Mucosa of stomach (tissue), 1 donor: ENCODE data around the gene POU6F1.

Experiments used
- H3K27me3 ChIP-seq: one replicate; pipeline ENCODE4 v1.7.0; 2013; ENCODE audit warnings: mild to moderate bottlenecking, low read length; ENCODE audit not compliant: control insufficient read depth, insufficient read depth
- H3K36me3 ChIP-seq: one replicate; pipeline ENCODE4 v1.7.0; 2013; ENCODE audit warnings: low read length; ENCODE audit not compliant: control insufficient read depth, insufficient read depth
- H3K4me1 ChIP-seq: one replicate; pipeline ENCODE4 v1.7.0; 2013; ENCODE audit warnings: mild to moderate bottlenecking, low read length; ENCODE audit not compliant: control insufficient read depth, insufficient read depth
- H3K4me3 ChIP-seq: one replicate; pipeline ENCODE4 v1.7.0; 2013; ENCODE audit warnings: low read length
- H3K9ac ChIP-seq: one replicate; pipeline ENCODE4 v1.7.0; 2013; ENCODE audit warnings: mild to moderate bottlenecking, low read length, moderate library complexity
- H3K9me3 ChIP-seq: one replicate; pipeline ENCODE4 v1.7.0; 2013; ENCODE audit warnings: mild to moderate bottlenecking, low read length, moderate library complexity; ENCODE audit not compliant: control insufficient read depth
- donor health status: Pancreatic carcinoma.

Gene POU6F1

GRCh38 chr12:51205350-51205749 lies 12.5 kb downstream of the POU6F1 start:
- H3K27me3 ChIP-seq: no peaks in the 10 kb centered on the region
- H3K9me3 ChIP-seq: no peaks in the 10 kb centered on the region
- no peak overlapping the region for H3K4me3 ChIP-seq
- H3K9ac ChIP-seq: no peak overlapping the region
- H3K4me1 ChIP-seq: no peaks in the 10 kb centered on the region
- no peaks in the 10 kb centered on the region for H3K36me3 ChIP-seq

- Histone ChIP-seq H3K36me3 (no peaks in the 10 kb centered on the region), H3K4me3 (no peak overlapping the region), H3K9ac (no peak overlapping the region), H3K27me3 (no peaks in the 10 kb centered on the region), H3K4me1 (no peaks in the 10 kb centered on the region), H3K9me3 (no peaks in the 10 kb centered on the region)
Measured at GRCh38 chr12:51202718-51203117, 15.1 kb downstream of the POU6F1 start.

- H3K9ac ChIP-seq: no peak overlapping the region
- no peaks in the 10 kb centered on the region for H3K36me3 ChIP-seq
- H3K9me3 ChIP-seq: no peaks in the 10 kb centered on the region
- H3K4me3 ChIP-seq: no peak overlapping the region
- no peaks in the 10 kb centered on the region for H3K27me3 ChIP-seq
- H3K4me1 ChIP-seq: no peaks in the 10 kb centered on the region
Measured at GRCh38 chr12:51200806-51201205, 17.1 kb downstream of the POU6F1 start.

- Histone ChIP-seq H3K27me3 (no peaks in the 10 kb centered on the region), H3K4me1 (no peaks in the 10 kb centered on the region), H3K9ac (no peak overlapping the region), H3K9me3 (no peaks in the 10 kb centered on the region), H3K4me3 (no peak overlapping the region), H3K36me3 (no peaks in the 10 kb centered on the region)
Measured at GRCh38 chr12:51200156-51200555, 17.7 kb downstream of the POU6F1 start.

GRCh38 chr12:51199366-51199945 lies 18.4 kb downstream of the POU6F1 start:
- H3K4me3 ChIP-seq: no peak overlapping the region
- no peaks in the 10 kb centered on the region for H3K4me1 ChIP-seq
- H3K9me3 ChIP-seq: no peaks in the 10 kb centered on the region
- H3K36me3 ChIP-seq: no peaks in the 10 kb centered on the region
- no peak overlapping the region for H3K9ac ChIP-seq
- no peaks in the 10 kb centered on the region for H3K27me3 ChIP-seq

GRCh38 chr12:51198568-51199365 lies 19.1 kb downstream of the POU6F1 start:
- Histone ChIP-seq H3K9me3 (no peaks in the 10 kb centered on the region), H3K27me3 (no peaks in the 10 kb centered on the region), H3K4me1 (no peaks in the 10 kb centered on the region), H3K4me3 (no peak overlapping the region), H3K9ac (no peak overlapping the region), H3K36me3 (no peaks in the 10 kb centered on the region)

- H3K4me3 ChIP-seq: no peak overlapping the region
- H3K4me1 ChIP-seq: no peaks in the 10 kb centered on the region
- no peaks in the 10 kb centered on the region for H3K9me3 ChIP-seq
- H3K27me3 ChIP-seq: no peaks in the 10 kb centered on the region
- H3K36me3 ChIP-seq: no peaks in the 10 kb centered on the region
- H3K9ac ChIP-seq: no peak overlapping the region
Measured at GRCh38 chr12:51197736-51198567, 19.9 kb downstream of the POU6F1 start.

GRCh38 chr12:51196547-51196946 lies 21.3 kb downstream of the POU6F1 start:
- Histone ChIP-seq H3K9ac (no peak overlapping the region), H3K4me3 (no peak overlapping the region), H3K36me3 (no peaks in the 10 kb centered on the region), H3K9me3 (no peaks in the 10 kb centered on the region), H3K4me1 (no peaks in the 10 kb centered on the region), H3K27me3 (no peaks in the 10 kb centered on the region)

GRCh38 chr12:51195841-51196240 lies 22.0 kb downstream of the POU6F1 start:
- H3K27me3 ChIP-seq: no peaks in the 10 kb centered on the region
- no peaks in the 10 kb centered on the region for H3K4me1 ChIP-seq
- no peaks in the 10 kb centered on the region for H3K9me3 ChIP-seq
- no peak overlapping the region for H3K9ac ChIP-seq
- H3K36me3 ChIP-seq: no peaks in the 10 kb centered on the region
- no peak overlapping the region for H3K4me3 ChIP-seq

- Histone ChIP-seq H3K36me3 (no peaks in the 10 kb centered on the region), H3K9me3 (no peaks in the 10 kb centered on the region), H3K27me3 (no peaks in the 10 kb centered on the region), H3K4me1 (no peaks in the 10 kb centered on the region), H3K9ac (no peak overlapping the region), H3K4me3 (no peak overlapping the region)
Measured at GRCh38 chr12:51192284-51192671, 25.6 kb downstream of the POU6F1 start.

GRCh38 chr12:51191516-51192283 lies 26.2 kb downstream of the POU6F1 start:
- no peak overlapping the region for H3K4me3 ChIP-seq
- no peaks in the 10 kb centered on the region for H3K36me3 ChIP-seq
- H3K4me1 ChIP-seq: no peaks in the 10 kb centered on the region

More at GRCh38 chr12:51191516-51192283, 26.2 kb downstream of the POU6F1 start:
- no peaks in the 10 kb centered on the region for H3K9me3 ChIP-seq
- H3K9ac ChIP-seq: no peak overlapping the region
- no peaks in the 10 kb centered on the region for H3K27me3 ChIP-seq
